ENCODE data around the gene ATOH8.

The ATOH8 gene

GRCh38 chr2:85792783-85793441 is 39.1 kb downstream of the ATOH8 start:
- H3K9me3 ChIP-seq (replicated peaks in 1 of 11) = no peaks in the 10 kb centered on the region
- H3K9ac ChIP-seq = no peak overlapping the region
- H4K20me1 ChIP-seq = peaks cover 0 to 6% (median 0%) of the 10 kb centered on the region in 11 experiments; a peak in 1 of 22 replicates
- no peak for TF ChIP-seq Cebpa-rat (IDR thresholded peaks at IDR 0.05)
- peak overlapping the region in 4 of 11 experiments; percentile 8 to 35 (median 17); a peak in 2 of 22 replicates for H3K4me2 ChIP-seq
- no peaks in the 10 kb centered on the region for H3K36me3 ChIP-seq
- no peak overlapping the region for H3K4me3 ChIP-seq
- no peaks in the 10 kb centered on the region for H3K27me3 ChIP-seq
- peaks cover 14 to 30% (median 18%) of the 10 kb centered on the region in 10 experiments; a peak in 19 of 20 replicates for H3K4me1 ChIP-seq
- H3K27ac ChIP-seq = no peak overlapping the region

- H3K36me3 ChIP-seq = no peaks in the 10 kb centered on the region
- H3K27me3 ChIP-seq = no peaks in the 10 kb centered on the region
- H3K4me2 ChIP-seq = no peak overlapping the region
- no peaks in the 10 kb centered on the region for H3K9me3 ChIP-seq (replicated peaks in 1 of 11)
- no peak overlapping the region for H3K27ac ChIP-seq
- no peak overlapping the region for H3K9ac ChIP-seq
- peaks cover 14 to 30% (median 18%) of the 10 kb centered on the region in 10 experiments; a peak in 19 of 20 replicates for H3K4me1 ChIP-seq
- H4K20me1 ChIP-seq = peaks cover 0 to 6% (median 0%) of the 10 kb centered on the region in 11 experiments; a peak in 1 of 22 replicates
- H3K4me3 ChIP-seq = no peak overlapping the region
- TF ChIP-seq Cebpa-rat (IDR thresholded peaks at IDR 0.05) = no peak
Observed at GRCh38 chr2:85793584-85793983, 39.8 kb downstream of the ATOH8 start.

GRCh38 chr2:85794038-85794441 is 40.2 kb downstream of the ATOH8 start:
- H3K9me3 ChIP-seq (replicated peaks in 1 of 11) = no peaks in the 10 kb centered on the region
- TF ChIP-seq Cebpa-rat (IDR thresholded peaks at IDR 0.05) = no peak
- H3K4me3 ChIP-seq = no peak overlapping the region
- peaks cover 14 to 30% (median 18%) of the 10 kb centered on the region in 10 experiments; a peak in 19 of 20 replicates for H3K4me1 ChIP-seq
- no peaks in the 10 kb centered on the region for H3K36me3 ChIP-seq
- H3K4me2 ChIP-seq = no peak overlapping the region
- H4K20me1 ChIP-seq = peaks cover 0 to 6% (median 0%) of the 10 kb centered on the region in 11 experiments; a peak in 1 of 22 replicates
- H3K27ac ChIP-seq = no peak overlapping the region
- no peak overlapping the region for H3K9ac ChIP-seq
- no peaks in the 10 kb centered on the region for H3K27me3 ChIP-seq

- H3K4me3 ChIP-seq = no peak overlapping the region
- no peaks in the 10 kb centered on the region for H3K27me3 ChIP-seq
- no peak overlapping the region for H3K27ac ChIP-seq
- no peak overlapping the region for H3K4me2 ChIP-seq
- TF ChIP-seq Cebpa-rat (IDR thresholded peaks at IDR 0.05) = no peak
- H3K4me1 ChIP-seq = peaks cover 14 to 28% (median 17%) of the 10 kb centered on the region in 10 experiments; a peak in 19 of 20 replicates
- peaks cover 0 to 6% (median 0%) of the 10 kb centered on the region in 11 experiments; a peak in 1 of 22 replicates for H4K20me1 ChIP-seq
- H3K9me3 ChIP-seq (replicated peaks in 1 of 11) = no peaks in the 10 kb centered on the region
- H3K36me3 ChIP-seq = no peaks in the 10 kb centered on the region
- H3K9ac ChIP-seq = no peak overlapping the region
Observed at GRCh38 chr2:85794491-85795121, 40.8 kb downstream of the ATOH8 start.

- Histone ChIP-seq H3K27me3 (no peaks in the 10 kb centered on the region), H3K4me1 (peaks cover 6 to 20% (median 9%) of the 10 kb centered on the region in 10 experiments; a peak in 19 of 20 replicates), H3K4me3 (no peak overlapping the region), H3K36me3 (no peaks in the 10 kb centered on the region), H3K9me3 (replicated peaks in 1 of 11) (no peaks in the 10 kb centered on the region), H3K9ac (no peak overlapping the region), H3K4me2 (no peak overlapping the region), H3K27ac (no peak overlapping the region), H4K20me1 (0 out of 22 replicates have a peak, but pooled peaks cover 0 to 6% (median 0%) of the 10 kb centered on the region in 11 experiments)
- no peak for TF ChIP-seq Cebpa-rat (IDR thresholded peaks at IDR 0.05)
Observed at GRCh38 chr2:85795331-85796045, 41.7 kb downstream of the ATOH8 start.

GRCh38 chr2:85796046-85796340 is 42.2 kb downstream of the ATOH8 start:
- Histone ChIP-seq H3K4me1 (peaks cover under 1 to 15% (median 5%) of the 10 kb centered on the region in 10 experiments; a peak in 15 of 20 replicates), H3K36me3 (no peaks in the 10 kb centered on the region), H3K4me3 (no peak overlapping the region), H3K9ac (no peak overlapping the region), H3K9me3 (replicated peaks in 1 of 11) (peaks cover 0 to 4% (median 2%) of the 10 kb centered on the region in 11 experiments; a peak in 8 of 22 replicates), H4K20me1 (0 out of 22 replicates have a peak, but pooled peaks cover 0 to 6% (median 0%) of the 10 kb centered on the region in 11 experiments), H3K27me3 (no peaks in the 10 kb centered on the region), H3K27ac (no peak overlapping the region), H3K4me2 (no peak overlapping the region)
- TF ChIP-seq Cebpa-rat (IDR thresholded peaks at IDR 0.05) = no peak

GRCh38 chr2:85796341-85797262 is 42.8 kb downstream of the ATOH8 start:
- peaks cover 0 to 12% (median 5%) of the 10 kb centered on the region in 10 experiments; a peak in 9 of 20 replicates for H3K4me1 ChIP-seq
- no peak overlapping the region for H3K9ac ChIP-seq

GRCh38 chr2:85797263-85797660 is 43.5 kb downstream of the ATOH8 start:
- 0 out of 22 replicates have a peak, but pooled peaks cover 0 to 6% (median 0%) of the 10 kb centered on the region in 11 experiments for H4K20me1 ChIP-seq
- H3K36me3 ChIP-seq = no peaks in the 10 kb centered on the region

More at GRCh38 chr2:85796341-85797262, 42.8 kb downstream of the ATOH8 start:
- Histone ChIP-seq H3K4me2 (no peak overlapping the region), H3K9me3 (replicated peaks in 1 of 11) (peaks cover 0 to 9% (median 6%) of the 10 kb centered on the region in 11 experiments; a peak in 8 of 22 replicates), H4K20me1 (0 out of 22 replicates have a peak, but pooled peaks cover 0 to 6% (median 0%) of the 10 kb centered on the region in 11 experiments), H3K36me3 (no peaks in the 10 kb centered on the region), H3K4me3 (no peak overlapping the region), H3K27ac (no peak overlapping the region), H3K27me3 (no peaks in the 10 kb centered on the region)
- no peak for TF ChIP-seq Cebpa-rat (IDR thresholded peaks at IDR 0.05)

More at GRCh38 chr2:85797263-85797660, 43.5 kb downstream of the ATOH8 start:
- no peak overlapping the region for H3K4me2 ChIP-seq
- no peak overlapping the region for H3K4me3 ChIP-seq
- no peaks in the 10 kb centered on the region for H3K27me3 ChIP-seq
- TF ChIP-seq Cebpa-rat (IDR thresholded peaks at IDR 0.05) = no peak
- H3K9me3 ChIP-seq (replicated peaks in 1 of 11) = peaks cover 0 to 13% (median 7%) of the 10 kb centered on the region in 11 experiments; a peak in 10 of 22 replicates
- peaks cover 0 to 7% (median 4%) of the 10 kb centered on the region in 10 experiments; a peak in 9 of 20 replicates for H3K4me1 ChIP-seq
- H3K9ac ChIP-seq = no peak overlapping the region
- H3K27ac ChIP-seq = no peak overlapping the region

Data from BLaER1 treated with 17β-estradiol and CSF1 and Interleukin-3, amounts not matched to agents 10 nM and 100 nM (cell line).